H9 (cell line): ENCODE data around the gene C13orf46. TPM values are rescaled to one million over a fixed set of nuclear protein-coding genes. Genes with fewer than 3 reads are reported as not detected.
A peak's percentile ranks its signal among the peaks of the same experiment; 100 is the strongest.

Experiments used
- DNase-seq: peaks from one replicate; pipeline ENCODE4 v3.0.0-alpha.2; 2017
- H2AFZ ChIP-seq: one replicate; pipeline ENCODE4 v1.6.1; 2013; ENCODE audit warnings: mild to moderate bottlenecking, low read length, control low read depth, moderate library complexity
- H2AK5ac ChIP-seq: 2 replicates; pipeline ENCODE4 v1.6.1; 2013; ENCODE audit warnings: low read length, control low read depth, mixed read lengths; ENCODE audit not compliant: insufficient read length
- H2BK120ac ChIP-seq: one replicate; pipeline ENCODE4 v1.6.1; 2013; ENCODE audit warnings: low read depth, mild to moderate bottlenecking, low read length, control low read depth, inconsistent platforms; ENCODE audit not compliant: poor library complexity, severe bottlenecking
- H2BK12ac ChIP-seq: 2 replicates; pipeline ENCODE4 v1.6.1; 2013; ENCODE audit warnings: low read length, control low read depth, mixed read lengths, low read depth; ENCODE audit not compliant: insufficient read length
- H2BK15ac ChIP-seq: 2 replicates; pipeline ENCODE4 v1.6.1; 2013; ENCODE audit warnings: low read depth, low read length, control low read depth
- H2BK20ac ChIP-seq: one replicate; pipeline ENCODE4 v1.6.1; 2013; ENCODE audit warnings: low read depth, mild to moderate bottlenecking, low read length, control low read depth, inconsistent platforms; ENCODE audit not compliant: poor library complexity, severe bottlenecking
- H2BK5ac ChIP-seq: 2 replicates; pipeline ENCODE4 v1.6.1; 2013; ENCODE audit warnings: low read length, control low read depth, mixed read lengths; ENCODE audit not compliant: insufficient read length
- H3K14ac ChIP-seq: 2 replicates; pipeline ENCODE4 v1.6.1; 2013; ENCODE audit warnings: low read length, control low read depth; ENCODE audit not compliant: insufficient read depth
- H3K18ac ChIP-seq: 2 replicates; pipeline ENCODE4 v1.6.1; 2013; ENCODE audit warnings: low read depth, mild to moderate bottlenecking, mixed read lengths, low read length, control low read depth; ENCODE audit not compliant: insufficient read length
- H3K23ac ChIP-seq: 2 replicates; pipeline ENCODE4 v1.6.1; 2013; ENCODE audit warnings: low read length, control low read depth, mixed read lengths, low read depth; ENCODE audit not compliant: insufficient read length
- H3K23me2 ChIP-seq: 2 replicates; pipeline ENCODE4 v1.6.1; 2013; ENCODE audit warnings: low read depth, mild to moderate bottlenecking, mixed read lengths, low read length, control low read depth; ENCODE audit not compliant: insufficient read length, poor library complexity, severe bottlenecking
- H3K27ac ChIP-seq: 2 replicates; pipeline ENCODE4 v1.5.1; 2013; ENCODE audit warnings: low read length, control low read depth, mixed read lengths, low read depth; ENCODE audit not compliant: insufficient read length
- H3K27me3 ChIP-seq: 2 replicates; pipeline ENCODE4 v1.6.1; 2013; ENCODE audit warnings: low read length, control low read depth, inconsistent platforms; ENCODE audit not compliant: insufficient read depth
- H3K4ac ChIP-seq: 2 replicates; pipeline ENCODE4 v1.6.1; 2013; ENCODE audit warnings: low read depth, mild to moderate bottlenecking, control low read depth, inconsistent platforms, low read length, moderate library complexity
- H3K4me1 ChIP-seq: 2 replicates; pipeline ENCODE4 v1.6.1; 2013; ENCODE audit warnings: low read length, control low read depth, inconsistent platforms; ENCODE audit not compliant: insufficient read depth
- H3K4me2 ChIP-seq: 2 replicates; pipeline ENCODE4 v1.6.1; 2013; ENCODE audit warnings: low read length, control low read depth, mixed read lengths; ENCODE audit not compliant: insufficient read length, insufficient read depth
- H3K56ac ChIP-seq: 2 replicates; pipeline ENCODE4 v1.6.1; 2013; ENCODE audit warnings: low read depth, mild to moderate bottlenecking, mixed read lengths, low read length, control low read depth; ENCODE audit not compliant: insufficient read length
- H3K79me1 ChIP-seq: 2 replicates; pipeline ENCODE4 v1.6.1; 2013; ENCODE audit warnings: low read depth, mild to moderate bottlenecking, moderate library complexity, low read length, control low read depth, inconsistent platforms; ENCODE audit not compliant: insufficient read depth, poor library complexity, severe bottlenecking
- H3K79me2 ChIP-seq: 2 replicates; pipeline ENCODE4 v1.6.1; 2013; ENCODE audit warnings: low read length, control low read depth, inconsistent platforms; ENCODE audit not compliant: insufficient read depth
- H3K9ac ChIP-seq: 2 replicates; pipeline ENCODE4 v1.6.1; 2013; ENCODE audit warnings: low read length, control low read depth, mixed read lengths; ENCODE audit not compliant: insufficient read length; ENCODE audit errors: extremely low read depth
- H3K9me3 ChIP-seq: one replicate; pipeline ENCODE4 v1.6.1; 2013; ENCODE audit warnings: low read depth, low read length, inconsistent platforms; ENCODE audit not compliant: control insufficient read depth
- H3T11ph ChIP-seq: one replicate; pipeline ENCODE4 v1.6.1; 2013; ENCODE audit warnings: mild to moderate bottlenecking, low read length, control low read depth, inconsistent platforms
- H4K20me1 ChIP-seq: one replicate; pipeline ENCODE4 v1.6.1; 2013; ENCODE audit not compliant: control insufficient read depth, insufficient read length, insufficient read depth
- H4K5ac ChIP-seq: 2 replicates; pipeline ENCODE4 v1.6.1; 2013; ENCODE audit warnings: low read depth, mild to moderate bottlenecking, mixed read lengths, low read length, control low read depth; ENCODE audit not compliant: insufficient read length
- H4K8ac ChIP-seq: replicated peaks from 2 replicates; pipeline ENCODE4 v1.6.1; 2013; ENCODE audit warnings: low read length, control low read depth, mixed read lengths, low read depth; ENCODE audit not compliant: insufficient read length
- H4K91ac ChIP-seq: 2 replicates; pipeline ENCODE4 v1.6.1; 2013; ENCODE audit warnings: low read depth, mild to moderate bottlenecking, moderate library complexity, mixed read lengths, low read length, control low read depth; ENCODE audit not compliant: insufficient read length
- H3K27ac Mint-ChIP-seq, 3 experiments: 2 replicates in 2 of 3; 3 replicates in 1 of 3; pipeline ENCODE4 v1.8.0; 2020 to 2021; ENCODE audit warnings: mixed read lengths in 3 of 3, mild to moderate bottlenecking in 1 of 3, moderate library complexity in 1 of 3
- H3K27me3 Mint-ChIP-seq: 2 replicates; pipeline ENCODE4 v1.8.0; 2021; ENCODE audit warnings: low read depth, mild to moderate bottlenecking, moderate library complexity, mixed read lengths
- H3K36me3 Mint-ChIP-seq, 3 experiments: 2 replicates in 2 of 3; 3 replicates in 1 of 3; pipeline ENCODE4 v1.8.0; 2020 to 2021; ENCODE audit warnings: low read depth in 3 of 3, mixed read lengths in 3 of 3; ENCODE audit not compliant: insufficient read depth in 1 of 3
- H3K4me1 Mint-ChIP-seq, 2 experiments: 2 replicates each; pipeline ENCODE4 v1.8.0; 2020; ENCODE audit warnings: mixed read lengths in 2 of 2
- H3K4me3 Mint-ChIP-seq, 2 experiments: 2 replicates in 1 of 2; 3 replicates in 1 of 2; pipeline ENCODE4 v1.8.0; 2020 to 2021; ENCODE audit warnings: mild to moderate bottlenecking in 2 of 2, mixed read lengths in 2 of 2, moderate library complexity in 1 of 2
- H3K9me3 Mint-ChIP-seq, 2 experiments: 2 replicates in 1 of 2; 3 replicates in 1 of 2; pipeline ENCODE4 v1.8.0; 2020; ENCODE audit warnings: mild to moderate bottlenecking in 2 of 2, mixed read lengths in 2 of 2, moderate library complexity in 1 of 2
- WGBS: extraction: QIAGEN DNeasy Blood & Tissue Kit; methylation state at CpG from one replicate; pipeline ENCODE4 v1.1.7; 2013; ENCODE audit warnings: missing lambda C conversion rate, low lambda C conversion rate, mixed read lengths; ENCODE audit not compliant: insufficient read length; ENCODE audit errors: extremely low coverage; 5-methylcytosine and 5-hydroxymethylcytosine counted together
- total RNA-seq: library from RNA; stranded (reverse); gene quantifications from 2 replicates; pipeline ENCODE4 v1.2.1, GENCODE V29; 2021
- TF ChIP-seq, protein P1 (sequence below): fragments of 200-600 bp; sonication (generic); conservative IDR thresholded peaks from 3 replicates; pipeline ENCODE4 v1.8.0; 2021; ENCODE audit warnings: antibody characterized with exemption, mild to moderate bottlenecking

C13orf46 gene
- total RNA-seq, 1 experiment from 2014 or later = 0.55 TPM

DNA sequence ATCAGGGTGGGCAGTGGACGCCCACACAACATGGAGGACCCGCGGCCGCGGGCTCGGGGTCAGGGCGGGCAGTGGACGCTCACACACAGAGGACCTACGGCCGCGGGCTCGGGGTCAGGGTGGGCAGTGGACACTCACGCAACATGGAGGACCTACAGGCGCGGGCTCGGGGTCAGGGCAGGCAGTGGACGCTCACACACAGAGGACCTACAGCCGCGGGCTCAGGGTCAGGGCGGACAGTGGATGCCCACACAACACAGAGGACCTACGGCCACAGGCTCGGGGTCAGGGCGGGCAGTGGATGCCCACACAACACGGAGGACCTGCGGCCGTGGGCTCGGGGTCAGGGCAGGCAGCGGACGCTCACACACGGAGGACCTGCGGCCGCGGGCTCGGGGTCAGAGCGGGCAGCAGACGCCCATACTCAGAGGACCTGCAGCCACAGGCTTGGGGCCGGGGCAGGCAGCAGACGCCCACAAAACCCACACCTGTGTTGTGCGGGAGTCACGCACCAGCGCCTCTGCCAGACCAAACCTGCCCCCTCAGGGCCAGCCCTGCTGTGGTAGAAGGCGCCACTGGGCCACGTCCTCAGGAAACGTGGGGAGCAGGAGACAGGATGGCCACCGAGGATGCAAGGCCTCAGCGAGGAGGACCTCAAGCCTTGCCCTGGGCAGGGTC is 27.6 kb upstream of the C13orf46 start:
- no peak overlapping the region for H3K4me3 Mint-ChIP-seq
- H3K14ac ChIP-seq = peak overlapping the region; percentile 67; the same call in 1 of the 2 replicates
- WGBS = no CpG with 5 or more reads among the region's 46 CpGs

More for the DNA sequence above, 27.6 kb upstream of the C13orf46 start:
- no peak overlapping the region for H2AK5ac ChIP-seq
- no peaks in the 10 kb centered on the region for H3K79me2 ChIP-seq
- Mint-ChIP-seq H3K27ac (peak overlapping the region in 1 of 3 experiments; percentile 85; a peak in 3 of 7 replicates), H3K27me3 (no peaks in the 10 kb centered on the region), H3K36me3 (peaks cover 3 to 6% (median 5%) of the 10 kb centered on the region in 3 experiments; a peak in 4 of 7 replicates), H3K4me1 (0 out of 4 replicates have a peak, but pooled peaks cover 0 to 4% of the 10 kb centered on the region in 2 experiments), H3K9me3 (no peaks in the 10 kb centered on the region)
- no peak overlapping the region for H2AFZ ChIP-seq
- H3K27me3 ChIP-seq = no peaks in the 10 kb centered on the region
- H3K18ac ChIP-seq = no peak overlapping the region
- H3K23ac ChIP-seq = no peak overlapping the region
- no peaks in the 10 kb centered on the region for H3K79me1 ChIP-seq
- H2BK5ac ChIP-seq = no peak overlapping the region
- H4K20me1 ChIP-seq = no peaks in the 10 kb centered on the region
- no peak overlapping the region for H2BK12ac ChIP-seq
- H3K23me2 ChIP-seq = no peaks in the 10 kb centered on the region
- no peak overlapping the region for H3K56ac ChIP-seq
- no peak overlapping the region for H3K9ac ChIP-seq
- H3K4me2 ChIP-seq = no peak overlapping the region
- no peaks in the 10 kb centered on the region for H3K9me3 ChIP-seq
- TF ChIP-seq, protein P1, sequence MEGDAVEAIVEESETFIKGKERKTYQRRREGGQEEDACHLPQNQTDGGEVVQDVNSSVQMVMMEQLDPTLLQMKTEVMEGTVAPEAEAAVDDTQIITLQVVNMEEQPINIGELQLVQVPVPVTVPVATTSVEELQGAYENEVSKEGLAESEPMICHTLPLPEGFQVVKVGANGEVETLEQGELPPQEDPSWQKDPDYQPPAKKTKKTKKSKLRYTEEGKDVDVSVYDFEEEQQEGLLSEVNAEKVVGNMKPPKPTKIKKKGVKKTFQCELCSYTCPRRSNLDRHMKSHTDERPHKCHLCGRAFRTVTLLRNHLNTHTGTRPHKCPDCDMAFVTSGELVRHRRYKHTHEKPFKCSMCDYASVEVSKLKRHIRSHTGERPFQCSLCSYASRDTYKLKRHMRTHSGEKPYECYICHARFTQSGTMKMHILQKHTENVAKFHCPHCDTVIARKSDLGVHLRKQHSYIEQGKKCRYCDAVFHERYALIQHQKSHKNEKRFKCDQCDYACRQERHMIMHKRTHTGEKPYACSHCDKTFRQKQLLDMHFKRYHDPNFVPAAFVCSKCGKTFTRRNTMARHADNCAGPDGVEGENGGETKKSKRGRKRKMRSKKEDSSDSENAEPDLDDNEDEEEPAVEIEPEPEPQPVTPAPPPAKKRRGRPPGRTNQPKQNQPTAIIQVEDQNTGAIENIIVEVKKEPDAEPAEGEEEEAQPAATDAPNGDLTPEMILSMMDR = no peak
- H2BK20ac ChIP-seq = no peak overlapping the region
- H4K8ac ChIP-seq = no peak overlapping the region
- H3T11ph ChIP-seq = no peak overlapping the region
- no peak overlapping the region for H4K91ac ChIP-seq
- DNase-seq = no peak
- H3K27ac ChIP-seq = no peak overlapping the region
- no peak overlapping the region for H2BK15ac ChIP-seq
- H3K4me1 ChIP-seq = no peaks in the 10 kb centered on the region
- no peak overlapping the region for H4K5ac ChIP-seq
- no peak overlapping the region for H2BK120ac ChIP-seq
- no peak overlapping the region for H3K4ac ChIP-seq
